Measurements from ENCODE around the gene BAHCC1. TPM values are rescaled to one million over a fixed set of nuclear protein-coding genes. Genes with fewer than 3 reads are reported as not detected.

Gene BAHCC1
- total and polyA plus RNA-seq, 2 donors, result 5.8 to 7.3 TPM

GRCh38 chr17:81403671-81404534 lies 8.6 kb downstream of the BAHCC1 start:
- H3K4me3 ChIP-seq (ENCODE audit: low read length in 2 of 2), result no peak overlapping the region
- WGBS, result 93% methylated on average over 39 of the region's 39 CpGs
- H3K9me3 ChIP-seq (ENCODE audit: control insufficient read depth in 2 of 2, insufficient read depth in 1 of 2, low read length in 1 of 2), result peaks cover 0 to 14% of the 10 kb centered on the region in 2 donors
- H3K4me1 ChIP-seq (ENCODE audit: control insufficient read depth in 2 of 2, insufficient read depth in 2 of 2, low read length in 2 of 2), result peaks cover 31 to 85% of the 10 kb centered on the region in 2 donors
- DNase-seq (ENCODE audit: low read depth in 6 of 9, low spot score in 9 of 9), result no peak
- peaks cover 0 to 3% of the 10 kb centered on the region in 2 donors for H3K36me3 ChIP-seq (ENCODE audit: control insufficient read depth in 2 of 2, insufficient read depth in 2 of 2, low read length in 1 of 2)
- no peak overlapping the region for H3K27ac ChIP-seq (ENCODE audit: low read depth in 1 of 2, low read length in 1 of 2)
- peaks cover 3 to 66% of the 10 kb centered on the region in 2 donors for H3K27me3 ChIP-seq (ENCODE audit: control insufficient read depth in 2 of 2, insufficient read depth in 1 of 2, low read length in 1 of 2)

- peaks cover 34 to 92% of the 10 kb centered on the region in 2 donors for H3K4me1 ChIP-seq (ENCODE audit: control insufficient read depth in 2 of 2, insufficient read depth in 2 of 2, low read length in 2 of 2)
- H3K9me3 ChIP-seq (ENCODE audit: control insufficient read depth in 2 of 2, insufficient read depth in 1 of 2, low read length in 1 of 2), result peaks cover 0 to 14% of the 10 kb centered on the region in 2 donors
- WGBS, result 70% methylated on average over 11 of the region's 11 CpGs
- peaks cover 3 to 69% of the 10 kb centered on the region in 2 donors for H3K27me3 ChIP-seq (ENCODE audit: control insufficient read depth in 2 of 2, insufficient read depth in 1 of 2, low read length in 1 of 2)
- no peak for DNase-seq (ENCODE audit: low read depth in 6 of 9, low spot score in 9 of 9)
- no peak overlapping the region for H3K27ac ChIP-seq (ENCODE audit: low read depth in 1 of 2, low read length in 1 of 2)
- H3K4me3 ChIP-seq (ENCODE audit: low read length in 2 of 2), result no peak overlapping the region
- H3K36me3 ChIP-seq (ENCODE audit: control insufficient read depth in 2 of 2, insufficient read depth in 2 of 2, low read length in 1 of 2), result peaks cover 0 to 3% of the 10 kb centered on the region in 2 donors
Measured at GRCh38 chr17:81404558-81405165, 9.4 kb downstream of the BAHCC1 start.

GRCh38 chr17:81405411-81405872 lies 10.2 kb downstream of the BAHCC1 start:
- peaks cover 3 to 65% of the 10 kb centered on the region in 2 donors for H3K27me3 ChIP-seq (ENCODE audit: control insufficient read depth in 2 of 2, insufficient read depth in 1 of 2, low read length in 1 of 2)
- H3K4me1 ChIP-seq (ENCODE audit: control insufficient read depth in 2 of 2, insufficient read depth in 2 of 2, low read length in 2 of 2), result peaks cover 31 to 94% of the 10 kb centered on the region in 2 donors
- 83% methylated on average over 7 of the region's 7 CpGs for WGBS
- peaks cover 0 to 11% of the 10 kb centered on the region in 2 donors for H3K9me3 ChIP-seq (ENCODE audit: control insufficient read depth in 2 of 2, insufficient read depth in 1 of 2, low read length in 1 of 2)
- H3K27ac ChIP-seq (ENCODE audit: low read depth in 1 of 2, low read length in 1 of 2), result no peak overlapping the region
- H3K36me3 ChIP-seq (ENCODE audit: control insufficient read depth in 2 of 2, insufficient read depth in 2 of 2, low read length in 1 of 2), result peaks cover 0 to 3% of the 10 kb centered on the region in 2 donors
- H3K4me3 ChIP-seq (ENCODE audit: low read length in 2 of 2), result no peak overlapping the region
- DNase-seq (ENCODE audit: low read depth in 6 of 9, low spot score in 9 of 9), result no peak

DNA sequence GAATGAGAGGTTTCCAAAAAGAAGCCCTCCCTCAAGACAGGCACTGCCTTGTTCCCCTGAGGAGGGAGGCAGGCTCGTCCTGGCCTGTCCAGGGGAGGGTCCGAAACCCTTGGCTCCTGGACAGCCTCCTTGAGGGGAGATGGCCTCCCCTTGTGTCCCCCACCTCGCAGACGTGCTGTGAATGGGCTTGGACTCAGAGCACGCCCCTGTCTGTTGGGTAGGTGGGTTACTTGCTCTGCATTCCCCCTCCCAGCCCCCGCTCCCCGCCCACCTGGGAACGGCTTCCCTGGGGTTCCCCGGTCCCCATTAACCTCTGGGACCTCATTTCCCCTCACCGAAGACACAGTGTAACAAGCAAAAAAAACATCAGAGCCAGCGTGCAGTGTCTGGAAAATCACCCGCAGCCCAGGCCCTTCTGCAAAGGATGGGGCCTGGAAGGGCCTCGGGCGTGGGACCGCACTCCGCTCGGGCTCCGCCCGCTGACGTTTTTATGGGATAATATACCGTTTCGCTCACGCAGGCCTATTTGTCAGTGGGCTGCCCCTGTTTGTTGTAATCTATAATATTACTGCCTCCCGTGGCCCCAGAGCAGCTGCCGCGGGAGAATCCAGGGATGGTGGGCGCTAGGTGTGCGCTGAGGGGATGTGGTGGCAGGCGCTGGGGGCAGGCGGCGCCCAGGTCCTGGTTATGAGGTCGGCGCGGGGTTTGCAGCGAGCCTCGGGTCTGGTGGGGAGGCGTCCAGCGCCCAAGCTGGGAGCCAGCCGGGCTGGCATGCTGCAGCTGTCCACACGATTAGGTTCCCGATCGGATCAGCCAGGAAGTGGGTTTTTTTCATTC lies 11.1 kb downstream of the BAHCC1 start:
- H3K4me3 ChIP-seq (ENCODE audit: low read length in 2 of 2), result no peak overlapping the region

GRCh38 chr17:81408049-81408448 lies 12.8 kb downstream of the BAHCC1 start:
- Histone ChIP-seq H3K27ac (ENCODE audit: low read depth in 1 of 2, low read length in 1 of 2) (no peak overlapping the region), H3K4me1 (ENCODE audit: control insufficient read depth in 2 of 2, insufficient read depth in 2 of 2, low read length in 2 of 2) (peaks cover 22 to 91% of the 10 kb centered on the region in 2 donors), H3K9me3 (ENCODE audit: control insufficient read depth in 2 of 2, insufficient read depth in 1 of 2, low read length in 1 of 2) (peaks cover 0 to 7% of the 10 kb centered on the region in 2 donors), H3K36me3 (ENCODE audit: control insufficient read depth in 2 of 2, insufficient read depth in 2 of 2, low read length in 1 of 2) (no peaks in the 10 kb centered on the region), H3K27me3 (ENCODE audit: control insufficient read depth in 2 of 2, insufficient read depth in 1 of 2, low read length in 1 of 2) (peaks cover 0 to 54% of the 10 kb centered on the region in 2 donors), H3K4me3 (ENCODE audit: low read length in 2 of 2) (no peak overlapping the region)
- 86% methylated on average over 14 of the region's 14 CpGs for WGBS
- DNase-seq (ENCODE audit: low read depth in 6 of 9, low spot score in 9 of 9), result no peak

More for the DNA sequence above, 11.1 kb downstream of the BAHCC1 start:
- 63% methylated on average over 42 of the region's 42 CpGs for WGBS
- peaks cover 0 to 3% of the 10 kb centered on the region in 2 donors for H3K36me3 ChIP-seq (ENCODE audit: control insufficient read depth in 2 of 2, insufficient read depth in 2 of 2, low read length in 1 of 2)
- H3K4me1 ChIP-seq (ENCODE audit: control insufficient read depth in 2 of 2, insufficient read depth in 2 of 2, low read length in 2 of 2), result peaks cover 24 to 92% of the 10 kb centered on the region in 2 donors
- peaks cover 0 to 6% of the 10 kb centered on the region in 2 donors for H3K9me3 ChIP-seq (ENCODE audit: control insufficient read depth in 2 of 2, insufficient read depth in 1 of 2, low read length in 1 of 2)
- no peak overlapping the region for H3K27ac ChIP-seq (ENCODE audit: low read depth in 1 of 2, low read length in 1 of 2)
- peaks cover 0 to 56% of the 10 kb centered on the region in 2 donors for H3K27me3 ChIP-seq (ENCODE audit: control insufficient read depth in 2 of 2, insufficient read depth in 1 of 2, low read length in 1 of 2)
- DNase-seq (ENCODE audit: low read depth in 6 of 9, low spot score in 9 of 9), result no peak

DNA sequence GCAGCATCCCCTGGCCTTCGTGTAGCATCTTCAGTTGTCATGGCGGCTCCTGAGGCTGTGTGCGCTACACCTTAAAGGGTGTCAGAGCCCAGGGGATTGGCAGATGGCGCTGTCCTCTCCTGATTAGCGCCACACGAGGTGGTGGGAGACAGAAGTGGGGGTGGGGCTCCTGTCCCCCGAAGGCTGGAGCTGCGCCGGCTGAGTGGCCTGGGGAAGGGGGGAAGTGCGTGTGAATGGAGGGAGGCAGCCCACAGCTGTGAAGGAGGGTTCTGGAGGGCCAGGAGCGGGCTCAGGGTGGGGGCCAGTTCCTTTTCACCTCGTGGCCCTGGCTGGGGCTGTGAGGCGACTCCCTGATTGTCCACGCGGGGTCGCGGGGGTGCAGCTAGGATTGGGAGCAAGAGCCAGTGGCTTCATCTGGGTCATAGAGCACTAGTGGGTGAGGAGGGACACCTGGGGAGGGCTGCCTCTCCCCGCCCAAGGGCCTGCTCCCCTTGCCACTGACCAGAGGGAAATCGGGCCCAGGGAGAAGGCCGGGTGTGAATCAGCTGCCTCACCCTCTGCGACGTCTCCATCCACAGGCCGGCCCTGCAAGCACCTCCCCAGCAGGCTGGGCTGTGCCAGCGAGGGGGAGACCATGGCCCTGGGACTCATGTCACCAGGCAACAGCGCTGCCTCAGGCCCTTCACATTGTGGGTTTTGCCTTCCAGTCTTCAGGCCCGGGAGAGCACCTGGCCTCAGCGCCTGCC lies 14.1 kb downstream of the BAHCC1 start:
- peak in 1 of 9 donors; percentile 47 for DNase-seq (ENCODE audit: low read depth in 6 of 9, low spot score in 9 of 9)
- WGBS, result 34% methylated on average over 27 of the region's 27 CpGs
- H3K27ac ChIP-seq (ENCODE audit: low read depth in 1 of 2, low read length in 1 of 2), result no peak overlapping the region
- peaks cover 23 to 88% of the 10 kb centered on the region in 2 donors for H3K4me1 ChIP-seq (ENCODE audit: control insufficient read depth in 2 of 2, insufficient read depth in 2 of 2, low read length in 2 of 2)
- no peaks in the 10 kb centered on the region for H3K36me3 ChIP-seq (ENCODE audit: control insufficient read depth in 2 of 2, insufficient read depth in 2 of 2, low read length in 1 of 2)
- peaks cover 0 to 59% of the 10 kb centered on the region in 2 donors for H3K27me3 ChIP-seq (ENCODE audit: control insufficient read depth in 2 of 2, insufficient read depth in 1 of 2, low read length in 1 of 2)
- H3K4me3 ChIP-seq (ENCODE audit: low read length in 2 of 2), result no peak overlapping the region
- H3K9me3 ChIP-seq (ENCODE audit: control insufficient read depth in 2 of 2, insufficient read depth in 1 of 2, low read length in 1 of 2), result peaks cover 0 to 11% of the 10 kb centered on the region in 2 donors

DNA sequence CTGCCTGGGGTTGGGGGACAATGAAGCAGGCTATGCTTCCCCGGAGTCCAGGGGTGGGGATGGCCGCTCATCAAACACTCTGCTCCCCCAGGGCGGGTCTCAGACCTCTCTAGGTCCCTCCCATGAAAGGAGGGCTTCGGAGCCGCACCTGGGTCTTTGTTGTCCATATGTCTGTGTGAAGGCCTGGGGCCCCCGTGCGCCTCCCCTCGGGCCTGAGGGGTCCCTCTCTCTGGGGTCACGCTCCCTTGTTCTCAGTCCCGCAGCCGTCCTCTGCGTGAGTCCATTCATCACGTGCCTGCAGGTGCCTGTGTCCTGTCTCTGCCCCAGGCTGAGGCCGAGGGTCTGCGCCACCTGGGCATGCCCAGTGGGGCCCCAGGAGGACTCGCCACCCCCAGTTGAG lies 15.6 kb downstream of the BAHCC1 start:
- Histone ChIP-seq H3K4me1 (ENCODE audit: control insufficient read depth in 2 of 2, insufficient read depth in 2 of 2, low read length in 2 of 2) (peaks cover 23 to 73% of the 10 kb centered on the region in 2 donors), H3K27ac (ENCODE audit: low read depth in 1 of 2, low read length in 1 of 2) (no peak overlapping the region), H3K4me3 (ENCODE audit: low read length in 2 of 2) (no peak overlapping the region), H3K27me3 (ENCODE audit: control insufficient read depth in 2 of 2, insufficient read depth in 1 of 2, low read length in 1 of 2) (peaks cover 0 to 60% of the 10 kb centered on the region in 2 donors), H3K9me3 (ENCODE audit: control insufficient read depth in 2 of 2, insufficient read depth in 1 of 2, low read length in 1 of 2) (peaks cover 0 to 11% of the 10 kb centered on the region in 2 donors), H3K36me3 (ENCODE audit: control insufficient read depth in 2 of 2, insufficient read depth in 2 of 2, low read length in 1 of 2) (no peaks in the 10 kb centered on the region)
- DNase-seq (ENCODE audit: low read depth in 6 of 9, low spot score in 9 of 9), result no peak
- 98% methylated on average over 16 of the region's 16 CpGs for WGBS

GRCh38 chr17:81411305-81411704 lies 16.0 kb downstream of the BAHCC1 start:
- Histone ChIP-seq H3K4me3 (ENCODE audit: low read length in 2 of 2) (no peak overlapping the region), H3K9me3 (ENCODE audit: control insufficient read depth in 2 of 2, insufficient read depth in 1 of 2, low read length in 1 of 2) (peaks cover 0 to 11% of the 10 kb centered on the region in 2 donors), H3K4me1 (ENCODE audit: control insufficient read depth in 2 of 2, insufficient read depth in 2 of 2, low read length in 2 of 2) (peaks cover 23 to 70% of the 10 kb centered on the region in 2 donors), H3K27me3 (ENCODE audit: control insufficient read depth in 2 of 2, insufficient read depth in 1 of 2, low read length in 1 of 2) (peaks cover 0 to 56% of the 10 kb centered on the region in 2 donors), H3K36me3 (ENCODE audit: control insufficient read depth in 2 of 2, insufficient read depth in 2 of 2, low read length in 1 of 2) (no peaks in the 10 kb centered on the region), H3K27ac (ENCODE audit: low read depth in 1 of 2, low read length in 1 of 2) (no peak overlapping the region)
- WGBS, result 75% methylated on average over 8 of the region's 8 CpGs
- no peak for DNase-seq (ENCODE audit: low read depth in 6 of 9, low spot score in 9 of 9)
